ENCODE results near the gene BCL7A.

BCL7A gene

GRCh38 chr12:122079532-122080081, 57.9 kb downstream of the BCL7A start:
- no peak for DNase-seq

- DNase-seq = no peak
Measured at GRCh38 chr12:122080149-122081082, 58.7 kb downstream of the BCL7A start.

GRCh38 chr12:122081083-122081696, 59.5 kb downstream of the BCL7A start:
- no peak for DNase-seq

GRCh38 chr12:122081697-122082221, 60.1 kb downstream of the BCL7A start:
- DNase-seq = no peak

GRCh38 chr12:122082621-122083356, 61.1 kb downstream of the BCL7A start:
- no peak for DNase-seq

GRCh38 chr12:122084857-122085405, 63.2 kb downstream of the BCL7A start:
- DNase-seq = no peak

- no peak for DNase-seq
Measured at GRCh38 chr12:122085591-122085990, 63.9 kb downstream of the BCL7A start.

GRCh38 chr12:122086116-122086515, 64.4 kb downstream of the BCL7A start:
- DNase-seq = no peak

- no peak for DNase-seq
Measured at GRCh38 chr12:122086641-122087285, 65.1 kb downstream of the BCL7A start.

- no peak for DNase-seq
Measured at GRCh38 chr12:122087431-122088178, 65.9 kb downstream of the BCL7A start.

GRCh38 chr12:122088179-122088810, 66.6 kb downstream of the BCL7A start:
- DNase-seq = no peak

GRCh38 chr12:122089077-122089476, 67.4 kb downstream of the BCL7A start:
- DNase-seq = no peak

- DNase-seq = no peak
Measured at GRCh38 chr12:122090759-122091515, 69.3 kb downstream of the BCL7A start.

GRCh38 chr12:122093098-122093883, 71.6 kb downstream of the BCL7A start:
- no peak for DNase-seq

GRCh38 chr12:122094137-122094734, 72.6 kb downstream of the BCL7A start:
- no peak for DNase-seq

GRCh38 chr12:122094735-122095631, 73.3 kb downstream of the BCL7A start:
- DNase-seq = no peak

GRCh38 chr12:122096014-122096413, 74.3 kb downstream of the BCL7A start:
- no peak for DNase-seq
